SHP77 (cell line): Measurements from ENCODE around the gene ELK4.

Experiments used
- DNase-seq, 2 experiments: peaks; one replicate each; lab custom pipeline; 2025; lab: John Stamatoyannopoulos, UW

Gene ELK4

GRCh38 chr1:205629751-205630150, 2.1 kb downstream of the ELK4 start:
- DNase-seq: no peak

GRCh38 chr1:205627956-205628355, 3.9 kb downstream of the ELK4 start:
- DNase-seq: no peak

GRCh38 chr1:205626216-205626615, 5.6 kb downstream of the ELK4 start:
- DNase-seq: no peak

GRCh38 chr1:205623646-205624045, 8.2 kb downstream of the ELK4 start:
- no peak for DNase-seq

- no peak for DNase-seq
Observed at GRCh38 chr1:205620269-205620668, 11.5 kb downstream of the ELK4 start.

GRCh38 chr1:205619376-205619775, 12.4 kb downstream of the ELK4 start:
- DNase-seq: no peak

GRCh38 chr1:205616563-205617293, 15.1 kb downstream of the ELK4 start:
- no peak for DNase-seq

GRCh38 chr1:205615789-205616188, 16.0 kb downstream of the ELK4 start:
- no peak for DNase-seq

GRCh38 chr1:205613854-205614412, 17.9 kb downstream of the ELK4 start:
- no peak for DNase-seq

- DNase-seq: no peak
Observed at GRCh38 chr1:205612556-205612955, 19.3 kb downstream of the ELK4 start.

GRCh38 chr1:205612104-205612503, 19.7 kb downstream of the ELK4 start:
- DNase-seq: no peak

- no peak for DNase-seq
Observed at GRCh38 chr1:205610901-205611466, 20.8 kb downstream of the ELK4 start.

GRCh38 chr1:205610036-205610435, 21.8 kb downstream of the ELK4 start:
- no peak for DNase-seq

- no peak for DNase-seq
Observed at GRCh38 chr1:205604825-205605505, 26.8 kb downstream of the ELK4 start.

GRCh38 chr1:205604059-205604458, 27.8 kb downstream of the ELK4 start:
- DNase-seq: no peak

- DNase-seq: no peak
Observed at GRCh38 chr1:205601205-205601604, 30.6 kb downstream of the ELK4 start.

- no peak for DNase-seq
Observed at GRCh38 chr1:205600085-205600484, 31.7 kb downstream of the ELK4 start.

GRCh38 chr1:205599669-205600042, 32.2 kb downstream of the ELK4 start:
- DNase-seq: no peak

GRCh38 chr1:205598841-205599668, 32.8 kb downstream of the ELK4 start:
- no peak for DNase-seq

- no peak for DNase-seq
Observed at GRCh38 chr1:205597691-205598314, 34.0 kb downstream of the ELK4 start.

- DNase-seq: no peak
Observed at GRCh38 chr1:205596876-205597275, 34.9 kb downstream of the ELK4 start.

GRCh38 chr1:205595861-205596260, 36.0 kb downstream of the ELK4 start:
- no peak for DNase-seq
